Colonic mucosa (tissue), 4 donors: ENCODE results near the gene SLCO4A1. TPM values are rescaled to one million over a fixed set of nuclear protein-coding genes. Genes with fewer than 3 reads are reported as not detected.

Experiments used
- DNase-seq: peaks from one replicate; pipeline ENCODE4 v3.0.0-alpha.2; 2020
- H3K27ac ChIP-seq: fragments of 200-600 bp; one replicate; pipeline ENCODE4 v1.8.0; 2021
- H3K27me3 ChIP-seq: fragments of 200-600 bp; one replicate; pipeline ENCODE4 v1.8.0; 2021
- H3K36me3 ChIP-seq: fragments of 200-600 bp; one replicate; pipeline ENCODE4 v1.8.0; 2021
- H3K4me1 ChIP-seq: fragments of 200-600 bp; one replicate; pipeline ENCODE4 v1.8.0; 2021; ENCODE audit warnings: mild to moderate bottlenecking
- H3K4me3 ChIP-seq: fragments of 200-600 bp; one replicate; pipeline ENCODE4 v1.8.0; 2021
- H3K9ac ChIP-seq, 2 donors: one replicate each; pipeline ENCODE4 v1.7.0; 2013; ENCODE audit warnings: control low read depth in 2 of 2, low read depth in 2 of 2, low read length in 2 of 2
- H3K9me3 ChIP-seq: fragments of 200-600 bp; one replicate; pipeline ENCODE4 v1.8.0; 2021
- intact Hi-C: fragments of 100-400 bp; cut with DNase I; formaldehyde crosslinking; loops from one replicate; pipeline ENCODE4 v1.14.1; 2022
- total RNA-seq, 2 donors: library from RNA; stranded (reverse); fragmentation: NEBNext Ultra II Directional in 1 of 2; extraction: Animal tissue kit (Norgen Biotek cat#: 25700) in 1 of 2; gene quantifications; one replicate each; pipeline ENCODE4 v1.2.1, GENCODE V29; 2021
- TF ChIP-seq, protein P1 (sequence below): fragments of 200-600 bp; IDR thresholded peaks from one replicate; pipeline ENCODE4 v1.8.0; 2022; ENCODE audit warnings: antibody characterized with exemption, mild to moderate bottlenecking
- donor health status: healthy.
- donor health status: DM: no; HTN: no; CAD: no.
- donor health status: DM: no; HTN: no; CAD: no.

The SLCO4A1 gene
- total RNA-seq, 2 donors from 2014 or later: 39.7 to 42.9 TPM

DNA sequence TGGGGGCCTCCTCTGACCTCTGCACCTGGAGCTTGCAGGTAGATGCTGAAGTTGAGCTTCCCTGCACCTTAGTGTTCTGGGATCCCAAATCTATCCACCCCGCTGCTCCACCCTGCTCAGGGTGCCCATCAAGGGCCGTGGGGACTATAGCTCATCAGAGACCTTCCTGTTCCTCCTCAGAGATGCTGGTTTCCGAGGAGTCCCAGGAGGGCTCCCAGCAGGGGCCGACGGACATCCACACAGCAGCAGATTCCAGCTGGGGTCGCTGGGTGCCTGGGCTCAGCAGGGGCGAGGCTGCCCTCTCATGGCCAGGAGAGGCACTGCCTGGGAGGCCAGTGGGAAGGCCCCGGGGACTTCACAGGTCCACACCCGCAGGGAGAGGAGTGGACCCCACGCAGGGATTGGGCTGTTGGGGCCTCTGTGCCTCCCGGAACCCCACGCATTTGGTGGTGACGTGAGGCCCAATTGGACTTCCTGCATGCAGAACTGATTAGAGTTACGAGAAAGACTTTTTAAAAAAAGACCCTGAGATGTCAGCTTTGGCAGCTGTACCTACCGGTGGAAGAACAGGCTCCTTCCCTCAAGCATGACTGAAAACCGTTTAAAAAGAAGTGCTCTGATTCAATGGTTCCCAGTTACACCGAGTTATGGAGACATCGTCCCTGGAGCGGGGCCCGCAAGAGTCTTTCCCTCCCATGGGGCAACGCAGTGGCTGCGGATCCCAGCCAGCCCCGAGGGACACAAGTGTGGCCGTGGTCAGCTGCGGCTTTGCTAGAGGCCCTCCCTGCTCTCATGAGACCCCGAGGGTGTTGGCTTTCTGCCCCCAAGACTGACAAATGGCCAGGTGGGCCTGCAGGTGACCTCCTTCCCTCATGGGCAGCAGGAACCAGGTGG, 25.3 kb upstream of the SLCO4A1 start:
- no peak overlapping the region for H3K4me3 ChIP-seq
- DNase-seq: peak; percentile 71
- no peaks in the 10 kb centered on the region for H3K4me1 ChIP-seq
- intact Hi-C loops: loop anchor here (5.0 to 10.0 kb wide), 2 partner anchors 100 to 202 kb away; no protein-coding TSS in a partner anchor
- H3K9ac ChIP-seq: no peak overlapping the region
- no peak overlapping the region for H3K27ac ChIP-seq
- H3K36me3 ChIP-seq: no peaks in the 10 kb centered on the region
- no peaks in the 10 kb centered on the region for H3K27me3 ChIP-seq
- TF ChIP-seq, protein P1, sequence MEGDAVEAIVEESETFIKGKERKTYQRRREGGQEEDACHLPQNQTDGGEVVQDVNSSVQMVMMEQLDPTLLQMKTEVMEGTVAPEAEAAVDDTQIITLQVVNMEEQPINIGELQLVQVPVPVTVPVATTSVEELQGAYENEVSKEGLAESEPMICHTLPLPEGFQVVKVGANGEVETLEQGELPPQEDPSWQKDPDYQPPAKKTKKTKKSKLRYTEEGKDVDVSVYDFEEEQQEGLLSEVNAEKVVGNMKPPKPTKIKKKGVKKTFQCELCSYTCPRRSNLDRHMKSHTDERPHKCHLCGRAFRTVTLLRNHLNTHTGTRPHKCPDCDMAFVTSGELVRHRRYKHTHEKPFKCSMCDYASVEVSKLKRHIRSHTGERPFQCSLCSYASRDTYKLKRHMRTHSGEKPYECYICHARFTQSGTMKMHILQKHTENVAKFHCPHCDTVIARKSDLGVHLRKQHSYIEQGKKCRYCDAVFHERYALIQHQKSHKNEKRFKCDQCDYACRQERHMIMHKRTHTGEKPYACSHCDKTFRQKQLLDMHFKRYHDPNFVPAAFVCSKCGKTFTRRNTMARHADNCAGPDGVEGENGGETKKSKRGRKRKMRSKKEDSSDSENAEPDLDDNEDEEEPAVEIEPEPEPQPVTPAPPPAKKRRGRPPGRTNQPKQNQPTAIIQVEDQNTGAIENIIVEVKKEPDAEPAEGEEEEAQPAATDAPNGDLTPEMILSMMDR: peak; percentile 98
- H3K9me3 ChIP-seq: no peaks in the 10 kb centered on the region

GRCh38 chr20:62617711-62618483, 24.4 kb upstream of the SLCO4A1 start:
- TF ChIP-seq, protein P1: no peak
- H3K4me1 ChIP-seq: peaks cover 5% of the 10 kb centered on the region
- H3K27ac ChIP-seq: no peak overlapping the region
- no peaks in the 10 kb centered on the region for H3K36me3 ChIP-seq
- no peak for DNase-seq
- intact Hi-C loops: loop anchor here (2.0 to 10.0 kb wide), 3 partner anchors 101 to 203 kb away; no protein-coding TSS in a partner anchor
- H3K27me3 ChIP-seq: no peaks in the 10 kb centered on the region
- H3K9ac ChIP-seq: no peak overlapping the region
- H3K4me3 ChIP-seq: no peak overlapping the region
- no peaks in the 10 kb centered on the region for H3K9me3 ChIP-seq

GRCh38 chr20:62618611-62619529, 23.4 kb upstream of the SLCO4A1 start:
- H3K9me3 ChIP-seq: no peaks in the 10 kb centered on the region
- no peak overlapping the region for H3K4me3 ChIP-seq
- no peaks in the 10 kb centered on the region for H3K36me3 ChIP-seq
- H3K27me3 ChIP-seq: no peaks in the 10 kb centered on the region
- intact Hi-C loops: loop anchor here (2.0 to 10.0 kb wide), 3 partner anchors 102 to 204 kb away; no protein-coding TSS in a partner anchor
- no peak overlapping the region for H3K27ac ChIP-seq
- peaks cover 13% of the 10 kb centered on the region for H3K4me1 ChIP-seq
- TF ChIP-seq, protein P1: no peak
- no peak for DNase-seq
- no peak overlapping the region for H3K9ac ChIP-seq

DNA sequence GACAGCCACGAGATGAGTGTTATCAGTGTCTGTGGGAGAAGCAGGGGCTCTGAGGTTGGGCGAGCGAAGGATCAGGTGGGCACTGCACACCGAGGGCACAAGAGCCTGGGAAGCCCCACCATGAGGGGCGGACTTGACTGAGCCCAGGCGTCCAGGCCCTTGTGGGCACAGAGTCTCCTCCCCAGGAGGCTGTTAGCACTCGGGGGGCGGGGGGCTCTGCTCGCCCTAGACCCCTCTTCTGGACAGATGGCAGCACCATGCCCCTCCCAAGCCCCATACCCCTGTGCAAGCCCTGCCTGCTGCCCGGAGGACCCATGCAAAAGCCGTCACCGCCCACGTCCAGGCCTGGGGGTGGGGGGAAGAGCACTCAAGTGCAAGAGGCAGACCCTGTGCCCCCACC, 21.7 kb upstream of the SLCO4A1 start:
- H3K4me3 ChIP-seq: no peak overlapping the region
- DNase-seq: no peak
- no peaks in the 10 kb centered on the region for H3K27me3 ChIP-seq
- TF ChIP-seq, protein P1: no peak
- no peaks in the 10 kb centered on the region for H3K9me3 ChIP-seq
- no peak overlapping the region for H3K27ac ChIP-seq
- no peaks in the 10 kb centered on the region for H3K36me3 ChIP-seq
- H3K4me1 ChIP-seq: peaks cover 19% of the 10 kb centered on the region
- intact Hi-C loops: no loop called here
- no peak overlapping the region for H3K9ac ChIP-seq
